Stimulated activated CD8-positive, alpha-beta memory T cell treated with anti-CD3 and anti-CD28 coated beads, Interleukin-12 subunit alpha, Interleukin-12 subunit beta, amount 100 ng/mL, for 1 hour (primary cell): ENCODE data around the gene ALDH1L2.
"Not testable (repeated sequence)": the region's sequence is repeated elsewhere in the genome, so short reads cannot be mapped to it uniquely, and the experiment has no call there.

Experiments used
- DNase-seq: peaks from one replicate; pipeline ENCODE4 v3.0.0-alpha.2; 2020; ENCODE audit warnings: low read depth

The ALDH1L2 gene

GRCh38 chr12:105084251-105085250 lies at the start of gene ALDH1L2:
ALDH1L2 (minus strand) TSS chr12:105084458; CDS start chr12:105084436, 22 bp downstream.
- DNase-seq, result no peak

GRCh38 chr12:105120551-105120950 lies 36.3 kb upstream of the ALDH1L2 start:
- DNase-seq, result no peak

GRCh38 chr12:105116969-105117368 lies 32.7 kb upstream of the ALDH1L2 start:
- DNase-seq, result no peak

- DNase-seq, result no peak
These were observed 28.8 kb upstream of the ALDH1L2 start for GRCh38 chr12:105113094-105113493.

- DNase-seq, result no peak
These were observed 26.6 kb upstream of the ALDH1L2 start for GRCh38 chr12:105110851-105111250.

GRCh38 chr12:105109465-105110212 lies 25.4 kb upstream of the ALDH1L2 start:
- DNase-seq, result no peak

- peak; percentile 88 for DNase-seq
These were observed 23.5 kb upstream of the ALDH1L2 start, which contains the start of gene WASHC4 for GRCh38 chr12:105107494-105108371. WASHC4 (plus strand) TSS chr12:105107731; CDS start chr12:105107801, 70 bp downstream.

GRCh38 chr12:105107171-105107493 lies 22.9 kb upstream of the ALDH1L2 start:
- no peak for DNase-seq

GRCh38 chr12:105106621-105107020 lies 22.4 kb upstream of the ALDH1L2 start:
- DNase-seq, result no peak

- DNase-seq, result no peak
These were observed 20.5 kb upstream of the ALDH1L2 start for GRCh38 chr12:105104762-105105161.

GRCh38 chr12:105102673-105103072 lies 18.4 kb upstream of the ALDH1L2 start:
- DNase-seq, result no peak

- no peak for DNase-seq
These were observed 16.7 kb upstream of the ALDH1L2 start for GRCh38 chr12:105100998-105101397.

- DNase-seq, result no peak
These were observed 16.1 kb upstream of the ALDH1L2 start for GRCh38 chr12:105100207-105100985.

- no peak for DNase-seq
These were observed 15.1 kb upstream of the ALDH1L2 start for GRCh38 chr12:105099356-105099755.

- DNase-seq, result not testable (repeated sequence)
These were observed 11.1 kb upstream of the ALDH1L2 start for GRCh38 chr12:105095338-105095737.

GRCh38 chr12:105092336-105092735 lies 8.1 kb upstream of the ALDH1L2 start:
- no peak for DNase-seq

GRCh38 chr12:105091476-105092206 lies 7.4 kb upstream of the ALDH1L2 start:
- no peak for DNase-seq

- no peak for DNase-seq
These were observed 6.1 kb upstream of the ALDH1L2 start for GRCh38 chr12:105090361-105090760.

- DNase-seq, result no peak
These were observed 5.6 kb upstream of the ALDH1L2 start for GRCh38 chr12:105089817-105090216.

- no peak for DNase-seq
These were observed 1.2 kb upstream of the ALDH1L2 start for GRCh38 chr12:105085501-105085900.
